Skeletal muscle satellite cell (primary cell): ENCODE results near the gene SIL1.

Experiments used
- H3K27me3 ChIP-seq: 2 replicates; pipeline ENCODE4 v1.7.0; 2013; ENCODE audit warnings: low read length; ENCODE audit not compliant: control insufficient read depth, insufficient read depth
- H3K36me3 ChIP-seq: 2 replicates; pipeline ENCODE4 v1.7.0; 2013; ENCODE audit warnings: mild to moderate bottlenecking, control low read depth, low read length; ENCODE audit not compliant: insufficient read depth
- H3K4me1 ChIP-seq: 2 replicates; pipeline ENCODE4 v1.7.0; 2013; ENCODE audit warnings: low read length; ENCODE audit not compliant: control insufficient read depth, insufficient read depth
- H3K4me2 ChIP-seq: 2 replicates; pipeline ENCODE4 v1.7.0; 2013; ENCODE audit warnings: mild to moderate bottlenecking, low read length
- H3K4me3 ChIP-seq: 2 replicates; pipeline ENCODE4 v1.7.0; 2013; ENCODE audit warnings: low read length
- H3K9ac ChIP-seq: 2 replicates; pipeline ENCODE4 v1.7.0; 2013; ENCODE audit warnings: mild to moderate bottlenecking, low read depth, low read length, moderate library complexity
- H3K9me3 ChIP-seq: replicated peaks from 2 replicates; pipeline ENCODE4 v1.7.0; 2013; ENCODE audit warnings: mild to moderate bottlenecking, control low read depth, low read length

SIL1 gene

DNA sequence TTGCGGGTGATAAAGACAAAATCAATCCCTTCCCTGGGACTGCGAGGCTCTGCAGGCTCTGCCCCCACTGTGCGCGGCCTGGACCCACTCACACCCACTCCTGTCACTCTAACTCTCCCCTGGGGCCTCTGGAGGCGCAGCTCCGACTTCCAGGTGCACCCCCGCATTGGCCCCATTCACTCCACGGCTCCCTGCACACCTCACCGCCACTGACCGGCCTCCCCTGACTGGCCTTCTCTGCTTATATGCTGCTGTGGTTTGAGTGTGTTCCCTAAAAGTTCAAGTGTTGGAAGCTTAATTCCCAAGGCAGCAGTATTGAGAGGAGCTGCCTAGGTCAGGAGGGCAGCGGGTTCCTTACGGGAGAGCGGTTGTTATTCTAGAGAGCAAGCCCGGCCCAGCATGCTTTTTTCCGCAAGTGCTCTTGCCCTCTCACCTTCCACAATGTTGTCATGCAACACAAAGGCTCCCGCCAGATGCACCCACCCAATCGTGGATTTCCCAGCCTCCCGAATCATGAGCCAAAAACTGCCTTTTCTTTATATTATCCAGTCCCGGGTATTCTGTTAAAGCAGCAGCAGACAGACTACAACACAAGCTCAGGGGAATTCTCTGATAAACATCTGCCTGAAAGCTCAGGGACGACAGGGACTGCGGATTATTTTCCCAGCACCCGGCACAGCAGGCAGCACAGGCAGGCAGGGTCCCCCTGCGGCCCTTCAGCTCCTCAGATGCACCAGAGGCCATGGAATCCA, 249.5 kb downstream of the SIL1 start:
- no peaks in the 10 kb centered on the region for H3K9me3 ChIP-seq
- no peak overlapping the region for H3K9ac ChIP-seq
- H3K4me3 ChIP-seq: no peak overlapping the region
- H3K4me1 ChIP-seq: peaks cover 15% of the 10 kb centered on the region
- H3K36me3 ChIP-seq: peaks cover 11% of the 10 kb centered on the region
- no peaks in the 10 kb centered on the region for H3K27me3 ChIP-seq
- no peak overlapping the region for H3K4me2 ChIP-seq

- Histone ChIP-seq H3K4me1 (peaks cover 6% of the 10 kb centered on the region), H3K4me3 (no peak overlapping the region), H3K9me3 (no peaks in the 10 kb centered on the region), H3K36me3 (peaks cover 11% of the 10 kb centered on the region), H3K4me2 (no peak overlapping the region), H3K9ac (no peak overlapping the region), H3K27me3 (no peaks in the 10 kb centered on the region)
Observed at GRCh38 chr5:138947780-138948179, 250.4 kb downstream of the SIL1 start.

DNA sequence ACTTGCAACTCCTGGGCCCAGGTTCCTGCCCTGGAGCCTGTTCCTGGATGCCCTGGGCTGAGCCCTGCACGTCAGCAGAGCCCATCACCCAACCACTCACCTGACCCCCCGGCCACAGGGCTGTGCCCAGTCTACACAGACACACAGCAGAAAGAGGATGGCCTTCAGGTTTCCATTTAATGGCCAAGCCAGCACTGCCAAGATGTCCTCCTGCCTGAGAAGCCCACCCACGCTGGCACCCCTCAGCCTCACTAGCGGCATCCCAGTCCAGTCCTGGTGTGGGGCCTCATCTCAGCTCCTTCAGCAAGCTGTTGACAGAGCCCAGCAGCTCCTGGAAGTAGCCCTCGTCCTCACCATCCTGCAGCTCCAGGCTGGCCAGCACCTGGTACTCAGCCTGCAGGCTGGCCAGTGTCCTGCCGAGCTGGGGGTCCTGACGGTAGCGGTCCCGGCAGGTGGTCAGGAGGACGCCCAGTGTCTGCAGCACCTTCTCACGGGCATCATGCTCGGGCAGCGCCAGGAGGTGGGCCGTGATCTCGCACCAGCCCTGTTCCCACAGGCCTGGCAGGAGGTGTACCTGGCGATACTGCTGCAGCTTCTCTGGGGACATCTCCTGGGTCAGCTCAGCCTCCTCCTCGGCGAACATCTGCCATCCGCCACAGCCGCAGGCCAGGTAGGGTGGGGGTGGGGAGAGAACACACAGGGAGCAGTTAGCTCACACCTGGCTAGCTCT, 251.2 kb downstream of the SIL1 start:
- Histone ChIP-seq H3K27me3 (no peaks in the 10 kb centered on the region), H3K9ac (no peak overlapping the region), H3K36me3 (peaks cover 11% of the 10 kb centered on the region), H3K4me1 (no peaks in the 10 kb centered on the region), H3K4me2 (no peak overlapping the region), H3K9me3 (no peaks in the 10 kb centered on the region), H3K4me3 (no peak overlapping the region)

DNA sequence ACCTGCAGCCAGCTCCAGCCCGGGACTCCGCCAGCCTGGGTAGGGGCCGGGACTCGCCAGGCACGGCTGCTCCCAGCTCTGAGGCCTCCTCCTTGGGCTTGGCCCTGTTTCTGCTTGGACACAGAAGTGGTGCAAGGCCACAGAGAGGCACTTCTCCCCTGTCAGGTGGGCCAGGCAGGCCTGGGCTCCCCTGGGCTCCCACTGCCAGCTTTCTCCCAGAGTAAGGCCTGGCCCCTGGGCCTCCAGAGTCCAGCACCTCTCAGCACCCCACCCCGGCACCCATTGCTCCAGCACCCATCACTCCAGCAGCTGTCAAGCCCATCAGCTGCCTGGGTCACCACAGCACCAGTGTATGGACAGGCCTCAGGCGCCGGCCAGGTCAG, 251.9 kb downstream of the SIL1 start:
- Histone ChIP-seq H3K27me3 (no peaks in the 10 kb centered on the region), H3K9ac (no peak overlapping the region), H3K4me3 (no peak overlapping the region), H3K9me3 (no peaks in the 10 kb centered on the region), H3K36me3 (peaks cover 11% of the 10 kb centered on the region), H3K4me2 (no peak overlapping the region), H3K4me1 (no peaks in the 10 kb centered on the region)

DNA sequence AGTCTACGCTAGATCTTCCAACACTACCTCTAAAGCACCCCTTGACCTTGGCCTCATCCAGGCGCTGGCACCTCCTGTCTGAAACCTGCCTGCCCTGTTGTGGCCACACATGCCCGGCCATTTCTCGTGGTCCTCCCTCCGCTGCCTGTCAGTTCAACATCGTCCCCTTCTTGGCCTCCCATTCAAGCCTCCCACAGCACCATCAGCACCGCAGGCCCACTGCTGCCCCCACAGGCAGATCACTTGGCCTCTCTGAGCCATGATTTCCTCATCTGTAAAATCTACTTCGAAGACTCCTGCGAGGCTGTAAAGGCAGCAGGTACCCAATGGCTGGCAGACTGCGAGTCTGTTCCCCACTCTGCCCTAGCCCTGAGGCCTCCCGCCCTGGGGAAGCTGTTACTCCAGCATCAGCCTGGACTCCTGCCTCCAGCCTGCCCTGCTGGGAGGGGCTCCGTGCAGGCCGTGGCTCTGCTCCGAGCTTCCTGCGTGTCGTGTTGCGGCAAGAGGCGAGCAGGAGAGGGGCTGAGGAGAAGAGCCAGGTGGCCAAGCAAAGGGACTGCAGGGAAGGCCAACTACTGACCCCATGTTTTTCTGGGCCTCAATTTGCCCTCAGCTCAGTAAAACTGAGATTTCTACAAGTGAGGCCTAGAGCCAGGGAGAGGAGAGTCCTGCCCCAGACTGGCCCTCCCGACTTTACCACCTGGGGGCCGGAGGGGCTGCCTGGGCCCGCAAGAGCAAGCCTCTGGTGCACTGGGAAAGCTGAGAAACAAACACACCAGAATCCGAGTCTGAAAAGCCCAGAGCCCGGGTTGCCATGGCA, 252.5 kb downstream of the SIL1 start:
- Histone ChIP-seq H3K9ac (no peak overlapping the region), H3K4me2 (no peak overlapping the region), H3K4me3 (no peak overlapping the region), H3K27me3 (no peaks in the 10 kb centered on the region), H3K36me3 (peaks cover 14% of the 10 kb centered on the region), H3K9me3 (no peaks in the 10 kb centered on the region), H3K4me1 (no peaks in the 10 kb centered on the region)

GRCh38 chr5:138944527-138945322, 253.4 kb downstream of the SIL1 start:
- H3K36me3 ChIP-seq: peaks cover 14% of the 10 kb centered on the region
- no peaks in the 10 kb centered on the region for H3K27me3 ChIP-seq
- no peak overlapping the region for H3K4me3 ChIP-seq
- no peak overlapping the region for H3K4me2 ChIP-seq
- H3K9me3 ChIP-seq: no peaks in the 10 kb centered on the region
- no peaks in the 10 kb centered on the region for H3K4me1 ChIP-seq
- no peak overlapping the region for H3K9ac ChIP-seq

GRCh38 chr5:138943599-138944173, 254.5 kb downstream of the SIL1 start:
- Histone ChIP-seq H3K4me3 (no peak overlapping the region), H3K4me1 (no peaks in the 10 kb centered on the region)

GRCh38 chr5:138942861-138943260, 255.3 kb downstream of the SIL1 start:
- Histone ChIP-seq H3K9ac (no peak overlapping the region), H3K4me2 (no peak overlapping the region), H3K4me1 (no peaks in the 10 kb centered on the region), H3K36me3 (peaks cover 11% of the 10 kb centered on the region), H3K9me3 (no peaks in the 10 kb centered on the region), H3K4me3 (no peak overlapping the region), H3K27me3 (no peaks in the 10 kb centered on the region)

More at GRCh38 chr5:138943599-138944173, 254.5 kb downstream of the SIL1 start:
- H3K27me3 ChIP-seq: no peaks in the 10 kb centered on the region
- H3K36me3 ChIP-seq: peaks cover 12% of the 10 kb centered on the region
- H3K9ac ChIP-seq: no peak overlapping the region
- no peak overlapping the region for H3K4me2 ChIP-seq
- no peaks in the 10 kb centered on the region for H3K9me3 ChIP-seq

DNA sequence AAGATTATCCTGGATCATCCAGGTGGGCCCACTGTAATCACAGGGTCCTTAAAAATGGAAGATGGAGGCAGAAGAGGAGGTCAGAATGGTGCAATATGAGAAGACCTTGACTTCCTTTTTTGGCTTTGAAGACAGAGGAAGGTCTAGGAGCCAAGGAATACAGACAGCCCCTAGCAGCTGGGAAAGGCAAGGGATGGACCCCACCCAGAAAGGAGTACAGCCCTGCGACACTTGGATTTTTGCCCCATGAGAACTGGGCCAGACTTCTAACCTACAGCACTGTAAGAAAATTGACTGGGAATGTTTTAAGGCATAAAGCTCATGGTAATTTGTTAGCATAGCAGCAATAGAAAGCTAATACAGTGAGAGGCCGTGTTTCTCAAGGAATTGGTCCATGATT, 256.1 kb downstream of the SIL1 start:
- Histone ChIP-seq H3K36me3 (peaks cover 3% of the 10 kb centered on the region), H3K4me3 (no peak overlapping the region), H3K4me2 (no peak overlapping the region), H3K9ac (no peak overlapping the region), H3K4me1 (no peaks in the 10 kb centered on the region), H3K9me3 (no peaks in the 10 kb centered on the region), H3K27me3 (no peaks in the 10 kb centered on the region)

- Histone ChIP-seq H3K9me3 (no peaks in the 10 kb centered on the region), H3K27me3 (no peaks in the 10 kb centered on the region), H3K9ac (no peak overlapping the region), H3K4me3 (no peak overlapping the region), H3K4me2 (no peak overlapping the region), H3K4me1 (no peaks in the 10 kb centered on the region), H3K36me3 (peaks cover 23% of the 10 kb centered on the region)
Observed at GRCh38 chr5:138938526-138938925, 259.6 kb downstream of the SIL1 start.
